HEK293 (cell line): Measurements from ENCODE around the gene THRAP3.

Experiments used
- CTCF ChIA-PET: fragments of 350-600 bp; formaldehyde crosslinking; extraction: SDS; loops from one replicate; lab custom pipeline; 2021; ENCODE audit warnings: antibody characterized with exemption; lab: Yijun Ruan, JAX
- POLR2A ChIA-PET: fragments of 300-600 bp; formaldehyde crosslinking; extraction: SDS; loops from one replicate; lab custom pipeline; 2020; ENCODE audit warnings: antibody characterized with exemption, inconsistent platforms; lab: Yijun Ruan, JAX
- H3K27ac ChIP-seq: fragments of 200-500 bp; sonication (Bioruptor generic); 2 replicates; pipeline ENCODE4 v1.5.1; 2014; ENCODE audit warnings: low read depth, low read length, control low read depth, inconsistent platforms; ENCODE audit errors: extremely low read depth
- H3K36me3 ChIP-seq, 2 experiments: fragments of 200-500 bp in 1 of 2; sonication (Bioruptor generic) in 1 of 2; 1 replicate in 1 of 2; 2 replicates in 1 of 2; pipeline ENCODE4 v1.5.1; 2014 to 2017; ENCODE audit warnings: inconsistent platforms in 2 of 2, low read length in 2 of 2; ENCODE audit not compliant: control insufficient read depth in 2 of 2, insufficient read depth in 1 of 2
- H3K4me1 ChIP-seq: fragments of 200-500 bp; sonication (Bioruptor generic); 2 replicates; pipeline ENCODE4 v1.5.1; 2014; ENCODE audit warnings: mild to moderate bottlenecking, low read length, inconsistent platforms; ENCODE audit not compliant: control insufficient read depth, insufficient read depth
- H3K4me3 ChIP-seq: 2 replicates; pipeline ENCODE4 v1.5.1; 2011; ENCODE audit warnings: low read depth, mild to moderate bottlenecking, control low read depth, low read length, moderate library complexity
- H3K9me3 ChIP-seq: fragments of 200-500 bp; sonication (Bioruptor generic); 2 replicates; pipeline ENCODE4 v1.5.1; 2014; ENCODE audit warnings: low read depth, low read length, inconsistent platforms; ENCODE audit not compliant: control insufficient read depth, insufficient read depth
- KLF1 ChIP-seq: fragments of 450-650 bp; formaldehyde crosslinking; IDR thresholded peaks from 2 replicates; pipeline ENCODE4 v1.5.1; 2016; ENCODE audit warnings: missing biosample characterization, missing genetic modification characterization
- KLF17 ChIP-seq: fragments of 450-650 bp; formaldehyde crosslinking; IDR thresholded peaks from 2 replicates; pipeline ENCODE4 v1.5.1; 2016; ENCODE audit warnings: missing biosample characterization, missing genetic modification characterization
- KLF8 ChIP-seq: fragments of 450-650 bp; formaldehyde crosslinking; IDR thresholded peaks from 2 replicates; pipeline ENCODE4 v1.5.1; 2016; ENCODE audit warnings: missing biosample characterization, missing genetic modification characterization
- PRDM10 ChIP-seq: fragments of 450-650 bp; formaldehyde crosslinking; IDR thresholded peaks from 2 replicates; pipeline ENCODE4 v1.5.1; 2016; ENCODE audit warnings: missing biosample characterization, missing genetic modification characterization
- SCRT2 ChIP-seq: fragments of 450-650 bp; formaldehyde crosslinking; IDR thresholded peaks from 2 replicates; pipeline ENCODE4 v1.5.1; 2016; ENCODE audit warnings: missing biosample characterization, missing genetic modification characterization
- SP7 ChIP-seq: fragments of 450-650 bp; formaldehyde crosslinking; IDR thresholded peaks from 2 replicates; pipeline ENCODE4 v1.5.1; 2016; ENCODE audit warnings: missing biosample characterization, missing genetic modification characterization
- ZFHX2 ChIP-seq: fragments of 450-650 bp; formaldehyde crosslinking; conservative IDR thresholded peaks from 2 replicates; pipeline ENCODE4 v1.5.1; 2016; ENCODE audit warnings: missing biosample characterization, missing genetic modification characterization
- ZNF24 ChIP-seq: fragments of 450-650 bp; formaldehyde crosslinking; IDR thresholded peaks from 2 replicates; pipeline ENCODE4 v1.5.1; 2016; ENCODE audit warnings: missing biosample characterization, missing genetic modification characterization
- ZNF354C ChIP-seq: fragments of 450-650 bp; formaldehyde crosslinking; IDR thresholded peaks from 2 replicates; pipeline ENCODE4 v1.5.1; 2016; ENCODE audit warnings: missing biosample characterization, missing genetic modification characterization, low read depth, borderline replicate concordance
- ZNF623 ChIP-seq: fragments of 450-650 bp; formaldehyde crosslinking; IDR thresholded peaks from 2 replicates; pipeline ENCODE4 v1.5.1; 2016; ENCODE audit warnings: missing biosample characterization, missing genetic modification characterization
- ZSCAN30 ChIP-seq: fragments of 450-650 bp; IDR thresholded peaks from 2 replicates; pipeline ENCODE4 v1.5.1; 2018; ENCODE audit warnings: missing biosample characterization, mild to moderate bottlenecking, missing genetic modification characterization, moderate library complexity
- TF ChIP-seq, protein P1 (sequence below): fragments of 450-650 bp; formaldehyde crosslinking; IDR thresholded peaks from 2 replicates; pipeline ENCODE4 v1.5.1; 2016; ENCODE audit warnings: missing biosample characterization, missing genetic modification characterization, borderline replicate concordance
- TF ChIP-seq, protein P2 (sequence below): fragments of 450-650 bp; formaldehyde crosslinking; IDR thresholded peaks from 2 replicates; pipeline ENCODE4 v1.5.1; 2016; ENCODE audit warnings: missing biosample characterization, missing genetic modification characterization

Gene THRAP3

DNA sequence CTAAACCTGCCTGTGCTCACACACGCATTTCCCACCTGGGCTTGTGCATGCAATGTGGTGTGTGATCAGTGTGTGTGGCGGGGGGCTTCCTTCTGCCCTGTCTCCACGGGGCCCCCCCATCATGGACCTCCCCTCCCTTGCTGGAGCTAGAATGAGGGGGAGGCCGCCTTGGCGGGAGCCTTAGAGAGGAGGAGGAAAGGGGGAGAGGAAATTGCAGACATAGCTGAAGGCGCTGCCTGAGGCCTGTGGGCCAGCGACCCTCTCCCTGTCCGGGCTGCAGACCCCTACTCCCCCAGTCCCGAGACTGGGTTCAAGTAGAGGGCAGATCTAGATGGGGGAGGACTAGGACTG lies 100.1 kb downstream of the THRAP3 start (continued):
- TF ChIP-seq PRDM10 (tag by site-specific recombination): no peak
- TF ChIP-seq SP7 (tag by site-specific recombination): no peak
- TF ChIP-seq ZNF623 (tag by site-specific recombination): no peak
- no peak for TF ChIP-seq ZNF24
- TF ChIP-seq ZSCAN30: no peak
- no peak for TF ChIP-seq SCRT2 (tag by site-specific recombination)
- TF ChIP-seq ZFHX2: no peak
- TF ChIP-seq ZNF354C (tag by site-specific recombination): no peak
- TF ChIP-seq, protein P1, sequence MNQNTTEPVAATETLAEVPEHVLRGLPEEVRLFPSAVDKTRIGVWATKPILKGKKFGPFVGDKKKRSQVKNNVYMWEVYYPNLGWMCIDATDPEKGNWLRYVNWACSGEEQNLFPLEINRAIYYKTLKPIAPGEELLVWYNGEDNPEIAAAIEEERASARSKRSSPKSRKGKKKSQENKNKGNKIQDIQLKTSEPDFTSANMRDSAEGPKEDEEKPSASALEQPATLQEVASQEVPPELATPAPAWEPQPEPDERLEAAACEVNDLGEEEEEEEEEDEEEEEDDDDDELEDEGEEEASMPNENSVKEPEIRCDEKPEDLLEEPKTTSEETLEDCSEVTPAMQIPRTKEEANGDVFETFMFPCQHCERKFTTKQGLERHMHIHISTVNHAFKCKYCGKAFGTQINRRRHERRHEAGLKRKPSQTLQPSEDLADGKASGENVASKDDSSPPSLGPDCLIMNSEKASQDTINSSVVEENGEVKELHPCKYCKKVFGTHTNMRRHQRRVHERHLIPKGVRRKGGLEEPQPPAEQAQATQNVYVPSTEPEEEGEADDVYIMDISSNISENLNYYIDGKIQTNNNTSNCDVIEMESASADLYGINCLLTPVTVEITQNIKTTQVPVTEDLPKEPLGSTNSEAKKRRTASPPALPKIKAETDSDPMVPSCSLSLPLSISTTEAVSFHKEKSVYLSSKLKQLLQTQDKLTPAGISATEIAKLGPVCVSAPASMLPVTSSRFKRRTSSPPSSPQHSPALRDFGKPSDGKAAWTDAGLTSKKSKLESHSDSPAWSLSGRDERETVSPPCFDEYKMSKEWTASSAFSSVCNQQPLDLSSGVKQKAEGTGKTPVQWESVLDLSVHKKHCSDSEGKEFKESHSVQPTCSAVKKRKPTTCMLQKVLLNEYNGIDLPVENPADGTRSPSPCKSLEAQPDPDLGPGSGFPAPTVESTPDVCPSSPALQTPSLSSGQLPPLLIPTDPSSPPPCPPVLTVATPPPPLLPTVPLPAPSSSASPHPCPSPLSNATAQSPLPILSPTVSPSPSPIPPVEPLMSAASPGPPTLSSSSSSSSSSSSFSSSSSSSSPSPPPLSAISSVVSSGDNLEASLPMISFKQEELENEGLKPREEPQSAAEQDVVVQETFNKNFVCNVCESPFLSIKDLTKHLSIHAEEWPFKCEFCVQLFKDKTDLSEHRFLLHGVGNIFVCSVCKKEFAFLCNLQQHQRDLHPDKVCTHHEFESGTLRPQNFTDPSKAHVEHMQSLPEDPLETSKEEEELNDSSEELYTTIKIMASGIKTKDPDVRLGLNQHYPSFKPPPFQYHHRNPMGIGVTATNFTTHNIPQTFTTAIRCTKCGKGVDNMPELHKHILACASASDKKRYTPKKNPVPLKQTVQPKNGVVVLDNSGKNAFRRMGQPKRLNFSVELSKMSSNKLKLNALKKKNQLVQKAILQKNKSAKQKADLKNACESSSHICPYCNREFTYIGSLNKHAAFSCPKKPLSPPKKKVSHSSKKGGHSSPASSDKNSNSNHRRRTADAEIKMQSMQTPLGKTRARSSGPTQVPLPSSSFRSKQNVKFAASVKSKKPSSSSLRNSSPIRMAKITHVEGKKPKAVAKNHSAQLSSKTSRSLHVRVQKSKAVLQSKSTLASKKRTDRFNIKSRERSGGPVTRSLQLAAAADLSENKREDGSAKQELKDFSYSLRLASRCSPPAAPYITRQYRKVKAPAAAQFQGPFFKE (tag by site-specific recombination): no peak

GRCh38 chr1:36326499-36326898 lies 102.3 kb downstream of the THRAP3 start:
- ChIA-PET POLR2A (no interaction called here), CTCF (interaction anchor here (1.0 to 1.5 kb wide), 2 partner anchors 9 to 16 kb away, joined by 3 to 5 read pairs; no protein-coding TSS in a partner anchor)
- TF ChIP-seq, protein P2, sequence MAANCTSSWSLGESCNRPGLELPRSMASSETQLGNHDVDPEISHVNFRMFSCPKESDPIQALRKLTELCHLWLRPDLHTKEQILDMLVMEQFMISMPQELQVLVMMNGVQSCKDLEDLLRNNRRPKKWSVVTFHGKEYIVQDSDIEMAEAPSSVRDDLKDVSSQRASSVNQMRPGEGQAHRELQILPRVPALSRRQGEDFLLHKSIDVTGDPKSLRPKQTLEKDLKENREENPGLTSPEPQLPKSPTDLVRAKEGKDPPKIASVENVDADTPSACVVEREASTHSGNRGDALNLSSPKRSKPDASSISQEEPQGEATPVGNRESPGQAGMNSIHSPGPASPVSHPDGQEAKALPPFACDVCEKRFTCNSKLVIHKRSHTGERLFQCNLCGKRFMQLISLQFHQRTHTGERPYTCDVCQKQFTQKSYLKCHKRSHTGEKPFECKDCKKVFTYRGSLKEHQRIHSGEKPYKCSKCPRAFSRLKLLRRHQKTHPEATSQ: no peak
- no peak for TF ChIP-seq KLF8 (tag by site-specific recombination)
- peak; percentile 75; the same call in 1 of the 2 replicates for TF ChIP-seq KLF17 (tag by site-specific recombination)
- TF ChIP-seq KLF1 (tag by site-specific recombination): peak; percentile 72; the same call in 1 of the 2 replicates

More at GRCh38 chr1:36326499-36326898, 102.3 kb downstream of the THRAP3 start:
- Histone ChIP-seq H3K27ac (no peak overlapping the region), H3K36me3 (peaks cover 0 to 2% of the 10 kb centered on the region in 2 experiments; a peak in 1 of 3 replicates), H3K4me3 (no peak overlapping the region), H3K9me3 (no peaks in the 10 kb centered on the region), H3K4me1 (no peaks in the 10 kb centered on the region; the same call in 1 of the 2 replicates)
